ENCODE data around the gene C19orf73.
A peak's percentile ranks its signal among the peaks of the same experiment; 100 is the strongest.
"Not testable (repeated sequence)": the region's sequence is repeated elsewhere in the genome, so short reads cannot be mapped to it uniquely, and the experiment has no call there.

The C19orf73 gene

DNA sequence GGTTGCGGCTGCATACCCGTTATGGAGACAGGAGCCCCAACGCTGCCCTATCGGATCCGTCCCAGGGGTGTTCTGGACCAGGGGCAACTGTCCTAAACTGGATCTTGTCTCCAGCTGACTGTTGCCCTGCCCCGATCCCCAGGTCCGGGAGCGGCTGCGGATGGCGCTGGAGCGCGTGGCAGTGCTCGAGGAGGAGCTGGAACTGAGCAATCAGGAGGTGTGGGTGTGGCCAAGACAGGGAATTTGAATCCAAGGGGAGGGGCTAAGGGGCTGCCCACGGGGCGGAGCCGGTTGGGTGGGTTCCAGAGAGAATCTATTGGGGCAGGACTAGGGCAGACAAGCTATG lies 10.3 kb upstream of the C19orf73 start:
- no peak overlapping the region for H3K4me3 ChIP-seq (ENCODE audit: low read depth in 1 of 2, low read length in 2 of 2)
- no peak overlapping the region for H3K27ac ChIP-seq (ENCODE audit: low read depth, low read length)
- H3K9me3 ChIP-seq (ENCODE audit: low read length): no peaks in the 10 kb centered on the region
- peaks cover 11% of the 10 kb centered on the region for H3K4me1 ChIP-seq (ENCODE audit: insufficient read depth, low read length)
- H3K36me3 ChIP-seq (ENCODE audit: insufficient read depth, low read length): no peaks in the 10 kb centered on the region
- H3K27me3 ChIP-seq (ENCODE audit: control insufficient read depth in 1 of 2, insufficient read depth in 2 of 2, low read length in 2 of 2): peaks cover 4 to 10% of the 10 kb centered on the region in 2 donors
- H3K9ac ChIP-seq (ENCODE audit: low read length): no peak overlapping the region

- Histone ChIP-seq H3K27me3 (ENCODE audit: control insufficient read depth in 1 of 2, insufficient read depth in 2 of 2, low read length in 2 of 2) (peaks cover 0 to 5% of the 10 kb centered on the region in 2 donors), H3K27ac (ENCODE audit: low read depth, low read length) (no peak overlapping the region), H3K4me1 (ENCODE audit: insufficient read depth, low read length) (peaks cover 11% of the 10 kb centered on the region)
Measured at GRCh38 chr19:49128545-49129237, 9.7 kb upstream of the C19orf73 start.

GRCh38 chr19:49127674-49128544 lies 9.0 kb upstream of the C19orf73 start:
- Histone ChIP-seq H3K36me3 (ENCODE audit: insufficient read depth, low read length) (no peaks in the 10 kb centered on the region), H3K27me3 (ENCODE audit: control insufficient read depth in 1 of 2, insufficient read depth in 2 of 2, low read length in 2 of 2) (no peaks in the 10 kb centered on the region), H3K27ac (ENCODE audit: low read depth, low read length) (no peak overlapping the region), H3K4me3 (ENCODE audit: low read depth in 1 of 2, low read length in 2 of 2) (peak overlapping the region; percentile 38), H3K9ac (ENCODE audit: low read length) (no peak overlapping the region), H3K4me1 (ENCODE audit: insufficient read depth, low read length) (peaks cover 11% of the 10 kb centered on the region), H3K9me3 (ENCODE audit: low read length) (no peaks in the 10 kb centered on the region)

More at GRCh38 chr19:49128545-49129237, 9.7 kb upstream of the C19orf73 start:
- no peaks in the 10 kb centered on the region for H3K9me3 ChIP-seq (ENCODE audit: low read length)
- peak overlapping the region in 1 of 2 donors; percentile 38 for H3K4me3 ChIP-seq (ENCODE audit: low read depth in 1 of 2, low read length in 2 of 2)
- no peak overlapping the region for H3K9ac ChIP-seq (ENCODE audit: low read length)
- no peaks in the 10 kb centered on the region for H3K36me3 ChIP-seq (ENCODE audit: insufficient read depth, low read length)

- not testable (repeated sequence) for H3K27ac ChIP-seq (ENCODE audit: low read depth, low read length); H3K27me3 ChIP-seq (ENCODE audit: control insufficient read depth in 1 of 2, insufficient read depth in 2 of 2, low read length in 2 of 2); H3K9me3 ChIP-seq (ENCODE audit: low read length); H3K4me3 ChIP-seq (ENCODE audit: low read depth in 1 of 2, low read length in 2 of 2); H3K9ac ChIP-seq (ENCODE audit: low read length); H3K36me3 ChIP-seq (ENCODE audit: insufficient read depth, low read length)
- H3K4me1 ChIP-seq (ENCODE audit: insufficient read depth, low read length): peaks cover 11% of the 10 kb centered on the region
Measured at GRCh38 chr19:49127225-49127624, 8.3 kb upstream of the C19orf73 start.

- H3K27me3 ChIP-seq (ENCODE audit: control insufficient read depth in 1 of 2, insufficient read depth in 2 of 2, low read length in 2 of 2): no peaks in the 10 kb centered on the region
- no peak overlapping the region for H3K9ac ChIP-seq (ENCODE audit: low read length)
- H3K4me1 ChIP-seq (ENCODE audit: insufficient read depth, low read length): peaks cover 11% of the 10 kb centered on the region
- no peak overlapping the region for H3K4me3 ChIP-seq (ENCODE audit: low read depth in 1 of 2, low read length in 2 of 2)
- no peak overlapping the region for H3K27ac ChIP-seq (ENCODE audit: low read depth, low read length)
- H3K9me3 ChIP-seq (ENCODE audit: low read length): no peaks in the 10 kb centered on the region
- H3K36me3 ChIP-seq (ENCODE audit: insufficient read depth, low read length): no peaks in the 10 kb centered on the region
Measured at GRCh38 chr19:49126575-49126974, 7.6 kb upstream of the C19orf73 start.

DNA sequence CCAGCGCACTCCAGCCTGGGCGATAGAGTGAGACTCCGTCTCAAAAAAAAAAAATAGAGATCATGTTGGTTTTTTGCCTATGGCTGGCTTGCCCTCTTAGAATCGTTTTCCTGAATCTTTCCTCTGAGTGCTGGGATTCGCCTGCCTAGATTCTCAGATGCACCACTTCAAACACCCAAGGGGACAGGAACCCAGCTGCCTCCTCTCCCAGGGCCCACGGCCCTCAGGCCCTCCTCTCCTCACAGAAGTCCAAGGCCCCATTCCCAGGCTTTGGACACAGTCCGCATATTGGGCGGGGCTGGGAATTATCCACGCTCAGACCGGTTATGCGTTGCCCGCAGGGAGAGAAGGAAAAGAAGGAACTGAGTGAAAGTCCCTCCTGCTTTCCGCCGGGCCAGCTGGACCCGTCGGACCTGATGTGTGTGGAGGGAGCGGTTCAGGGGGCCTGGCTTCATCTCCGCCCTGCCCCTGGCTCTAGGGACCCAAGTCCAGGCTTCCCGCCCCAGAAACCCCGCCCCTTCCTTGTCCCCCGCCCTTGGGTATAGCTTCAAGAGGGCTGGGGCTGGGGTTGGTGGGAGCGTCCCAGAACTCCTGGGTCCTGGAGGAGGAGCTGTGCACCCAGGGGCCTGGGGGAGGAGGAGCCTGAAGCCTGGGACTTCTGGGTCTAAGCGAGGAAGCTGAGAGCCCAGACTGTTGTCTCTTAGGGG lies 6.2 kb upstream of the C19orf73 start:
- Histone ChIP-seq H3K9me3 (ENCODE audit: low read length) (no peaks in the 10 kb centered on the region), H3K27ac (ENCODE audit: low read depth, low read length) (no peak overlapping the region), H3K4me3 (ENCODE audit: low read depth in 1 of 2, low read length in 2 of 2) (no peak overlapping the region), H3K27me3 (ENCODE audit: control insufficient read depth in 1 of 2, insufficient read depth in 2 of 2, low read length in 2 of 2) (peaks cover 0 to 7% of the 10 kb centered on the region in 2 donors), H3K4me1 (ENCODE audit: insufficient read depth, low read length) (peaks cover 11% of the 10 kb centered on the region), H3K36me3 (ENCODE audit: insufficient read depth, low read length) (no peaks in the 10 kb centered on the region), H3K9ac (ENCODE audit: low read length) (no peak overlapping the region)

DNA sequence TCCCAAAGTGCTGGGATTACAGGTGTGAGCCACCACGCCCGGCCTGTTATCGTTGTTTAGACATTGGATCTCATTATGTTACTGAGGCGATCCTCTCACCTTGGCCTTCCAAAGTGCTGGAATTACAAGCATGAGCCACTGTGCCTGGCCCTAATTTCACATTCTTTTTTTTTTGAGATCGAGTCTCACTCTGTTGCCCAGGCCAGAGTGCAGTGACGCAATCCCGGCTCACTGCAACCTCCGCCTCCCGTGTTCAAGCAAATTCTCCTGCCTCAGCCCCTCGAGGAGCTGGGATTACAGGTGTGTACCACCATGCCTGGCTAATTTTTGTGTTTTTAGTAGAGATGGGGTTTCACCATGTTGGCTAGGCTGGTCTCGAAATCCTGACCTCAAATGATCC lies 4.3 kb upstream of the C19orf73 start:
- H3K36me3 ChIP-seq (ENCODE audit: insufficient read depth, low read length); H3K27me3 ChIP-seq (ENCODE audit: control insufficient read depth in 1 of 2, insufficient read depth in 2 of 2, low read length in 2 of 2); H3K9me3 ChIP-seq (ENCODE audit: low read length); H3K4me1 ChIP-seq (ENCODE audit: insufficient read depth, low read length); H3K9ac ChIP-seq (ENCODE audit: low read length); H3K27ac ChIP-seq (ENCODE audit: low read depth, low read length); H3K4me3 ChIP-seq (ENCODE audit: low read depth in 1 of 2, low read length in 2 of 2): not testable (repeated sequence)

GRCh38 chr19:49121841-49122240 lies 2.9 kb upstream of the C19orf73 start:
- H3K9me3 ChIP-seq (ENCODE audit: low read length); H3K27me3 ChIP-seq (ENCODE audit: control insufficient read depth in 1 of 2, insufficient read depth in 2 of 2, low read length in 2 of 2); H3K9ac ChIP-seq (ENCODE audit: low read length); H3K27ac ChIP-seq (ENCODE audit: low read depth, low read length); H3K4me3 ChIP-seq (ENCODE audit: low read depth in 1 of 2, low read length in 2 of 2); H3K36me3 ChIP-seq (ENCODE audit: insufficient read depth, low read length); H3K4me1 ChIP-seq (ENCODE audit: insufficient read depth, low read length): not testable (repeated sequence)

DNA sequence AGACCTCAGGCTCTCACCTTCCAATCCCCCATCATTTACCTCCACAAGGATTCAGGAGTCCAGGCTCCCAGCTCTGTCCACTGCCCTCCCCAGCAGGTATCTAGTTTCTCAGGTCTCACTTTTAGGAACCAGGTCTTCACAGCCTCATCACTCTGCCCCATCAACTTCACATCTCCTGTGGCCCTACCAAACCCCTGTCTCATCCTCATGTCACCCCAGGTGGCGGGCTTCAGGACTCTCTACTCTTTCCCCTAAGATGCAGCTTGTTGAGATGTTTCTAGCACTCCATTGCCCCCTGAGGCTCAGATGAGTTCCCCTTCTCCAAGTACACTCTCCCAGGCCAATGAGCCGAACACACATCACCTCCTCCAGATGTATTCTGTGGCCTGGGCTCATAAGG lies 1.9 kb upstream of the C19orf73 start:
- Histone ChIP-seq H3K4me3 (ENCODE audit: low read depth in 1 of 2, low read length in 2 of 2) (no peak overlapping the region), H3K9me3 (ENCODE audit: low read length) (no peaks in the 10 kb centered on the region), H3K36me3 (ENCODE audit: insufficient read depth, low read length) (no peaks in the 10 kb centered on the region), H3K27ac (ENCODE audit: low read depth, low read length) (no peak overlapping the region), H3K4me1 (ENCODE audit: insufficient read depth, low read length) (peaks cover 7% of the 10 kb centered on the region), H3K9ac (ENCODE audit: low read length) (no peak overlapping the region), H3K27me3 (ENCODE audit: control insufficient read depth in 1 of 2, insufficient read depth in 2 of 2, low read length in 2 of 2) (peaks cover 0 to 7% of the 10 kb centered on the region in 2 donors)

- Histone ChIP-seq H3K36me3 (ENCODE audit: insufficient read depth, low read length) (no peaks in the 10 kb centered on the region), H3K4me1 (ENCODE audit: insufficient read depth, low read length) (peaks cover 7% of the 10 kb centered on the region), H3K4me3 (ENCODE audit: low read depth in 1 of 2, low read length in 2 of 2) (no peak overlapping the region), H3K9me3 (ENCODE audit: low read length) (no peaks in the 10 kb centered on the region), H3K9ac (ENCODE audit: low read length) (no peak overlapping the region), H3K27me3 (ENCODE audit: control insufficient read depth in 1 of 2, insufficient read depth in 2 of 2, low read length in 2 of 2) (peaks cover 0 to 7% of the 10 kb centered on the region in 2 donors), H3K27ac (ENCODE audit: low read depth, low read length) (no peak overlapping the region)
Measured at GRCh38 chr19:49120325-49120683, 1.4 kb upstream of the C19orf73 start.

- Histone ChIP-seq H3K9me3 (ENCODE audit: low read length) (no peaks in the 10 kb centered on the region), H3K27ac (ENCODE audit: low read depth, low read length) (peak within 1 kb of the TSS; percentile 76), H3K4me1 (ENCODE audit: insufficient read depth, low read length) (peaks cover 7% of the 10 kb centered on the region), H3K27me3 (ENCODE audit: control insufficient read depth in 1 of 2, insufficient read depth in 2 of 2, low read length in 2 of 2) (peaks cover 0 to 7% of the 10 kb centered on the region in 2 donors), H3K9ac (ENCODE audit: low read length) (peak within 1 kb of the TSS; percentile 49), H3K4me3 (ENCODE audit: low read depth in 1 of 2, low read length in 2 of 2) (peak within 1 kb of the TSS; percentile 58 to 83), H3K36me3 (ENCODE audit: insufficient read depth, low read length) (no peaks in the 10 kb centered on the region)
Measured at GRCh38 chr19:49119411-49120324, 725 bp upstream of the C19orf73 start, which contains the start of gene PPFIA3. Gene PPFIA3 (plus strand): TSS chr19:49119544. CDS start chr19:49127874, 8,330 bp downstream.
